Esophagus (tissue), 2 donors: ENCODE results near the gene SLC25A3. TPM values are rescaled to one million over a fixed set of nuclear protein-coding genes. Genes with fewer than 3 reads are reported as not detected.
"Not testable (repeated sequence)": the region's sequence is repeated elsewhere in the genome, so short reads cannot be mapped to it uniquely, and the experiment has no call there.

Source experiments
- H3K27ac ChIP-seq, 2 donors: one replicate each; pipeline ENCODE4 v1.5.1; 2013; ENCODE audit warnings: low read depth in 2 of 2, mild to moderate bottlenecking in 2 of 2, inconsistent platforms in 1 of 2, low read length in 1 of 2, moderate library complexity in 1 of 2
- H3K27me3 ChIP-seq, 2 donors: one replicate each; pipeline ENCODE4 v1.6.1; 2013; ENCODE audit warnings: low read length in 2 of 2, control low read depth in 1 of 2, mild to moderate bottlenecking in 1 of 2; ENCODE audit not compliant: insufficient read depth in 2 of 2, control insufficient read depth in 1 of 2
- H3K36me3 ChIP-seq, 2 donors: one replicate each; pipeline ENCODE4 v1.6.1; 2013; ENCODE audit warnings: low read length in 1 of 2; ENCODE audit not compliant: control insufficient read depth in 2 of 2, insufficient read depth in 2 of 2
- H3K4me1 ChIP-seq, 2 donors: one replicate each; pipeline ENCODE4 v1.6.1; 2013; ENCODE audit warnings: low read length in 1 of 2; ENCODE audit not compliant: control insufficient read depth in 2 of 2, insufficient read depth in 2 of 2
- H3K4me3 ChIP-seq, 2 donors: one replicate each; pipeline ENCODE4 v1.5.1; 2013; ENCODE audit warnings: low read length in 2 of 2, mild to moderate bottlenecking in 2 of 2, low read depth in 1 of 2, moderate library complexity in 1 of 2
- H3K9me3 ChIP-seq, 2 donors: one replicate each; pipeline ENCODE4 v1.6.1; 2013; ENCODE audit warnings: mild to moderate bottlenecking in 2 of 2, low read depth in 1 of 2, low read length in 1 of 2, moderate library complexity in 1 of 2; ENCODE audit not compliant: control insufficient read depth in 2 of 2, insufficient read depth in 1 of 2
- WGBS, 2 donors: extraction: QIAGEN DNeasy Blood & Tissue Kit; methylation state at CpG; one replicate each; pipeline ENCODE4 v1.1.7; 2013; 5-methylcytosine and 5-hydroxymethylcytosine counted together
- polyA plus RNA-seq, 2 donors: library from polyadenylated mRNA; stranded (reverse); fragments of 200-250 nt; gene quantifications; one replicate each; pipeline ENCODE4 v1.2.3, GENCODE V29; 2013
- donor health status: healthy with polysubstance abuse.
- donor health status: Bipolar disorder and iron deficiency.

The SLC25A3 gene
- polyA plus RNA-seq, 2 donors = 283 to 448 TPM

GRCh38 chr12:98618952-98619351 is 25.5 kb downstream of the SLC25A3 start:
- WGBS, 2 donors = 71 to 74% methylated on average over 4 of the region's 4 CpGs
- Histone ChIP-seq H3K9me3 (no peaks in the 10 kb centered on the region), H3K27me3 (no peaks in the 10 kb centered on the region), H3K36me3 (no peaks in the 10 kb centered on the region), H3K27ac (no peak overlapping the region), H3K4me3 (no peak overlapping the region), H3K4me1 (no peaks in the 10 kb centered on the region)

GRCh38 chr12:98635657-98636323 is 42.3 kb downstream of the SLC25A3 start:
- H3K27ac ChIP-seq = no peak overlapping the region
- peaks cover 0 to 3% of the 10 kb centered on the region in 2 donors for H3K36me3 ChIP-seq
- no peaks in the 10 kb centered on the region for H3K9me3 ChIP-seq
- H3K27me3 ChIP-seq = no peaks in the 10 kb centered on the region
- WGBS, 2 donors = 58 to 67% methylated on average over 4 of the region's 4 CpGs
- no peaks in the 10 kb centered on the region for H3K4me1 ChIP-seq
- H3K4me3 ChIP-seq = no peak overlapping the region

- no peak overlapping the region for H3K4me3 ChIP-seq
- 75 to 85% methylated on average over 2 of the region's 2 CpGs for WGBS, 2 donors
- H3K36me3 ChIP-seq = peaks cover 0 to 3% of the 10 kb centered on the region in 2 donors
- H3K27ac ChIP-seq = no peak overlapping the region
- H3K4me1 ChIP-seq = no peaks in the 10 kb centered on the region
- no peaks in the 10 kb centered on the region for H3K9me3 ChIP-seq
- no peaks in the 10 kb centered on the region for H3K27me3 ChIP-seq
These were observed 43.6 kb downstream of the SLC25A3 start for GRCh38 chr12:98637068-98637467.

- Histone ChIP-seq H3K9me3 (no peaks in the 10 kb centered on the region), H3K4me1 (no peaks in the 10 kb centered on the region), H3K27ac (no peak overlapping the region), H3K27me3 (no peaks in the 10 kb centered on the region), H3K4me3 (no peak overlapping the region), H3K36me3 (peaks cover 0 to 2% of the 10 kb centered on the region in 2 donors)
- WGBS, 2 donors = 77% methylated on average over 2 of the region's 2 CpGs
These were observed 44.5 kb downstream of the SLC25A3 start for GRCh38 chr12:98638009-98638408.

- no peak overlapping the region for H3K4me3 ChIP-seq
These were observed 46.0 kb downstream of the SLC25A3 start for GRCh38 chr12:98639491-98639890.

GRCh38 chr12:98642801-98643200 is 49.3 kb downstream of the SLC25A3 start:
- not testable (repeated sequence) for H3K4me3 ChIP-seq, H3K27me3 ChIP-seq, H3K27ac ChIP-seq, H3K4me1 ChIP-seq, H3K9me3 ChIP-seq, H3K36me3 ChIP-seq
- 95 to 97% methylated on average over 5 of the region's 5 CpGs for WGBS, 2 donors

More at GRCh38 chr12:98639491-98639890, 46.0 kb downstream of the SLC25A3 start:
- Histone ChIP-seq H3K4me1 (no peaks in the 10 kb centered on the region), H3K27ac (no peak overlapping the region), H3K27me3 (no peaks in the 10 kb centered on the region), H3K36me3 (no peaks in the 10 kb centered on the region), H3K9me3 (no peaks in the 10 kb centered on the region)
- 82 to 83% methylated on average over 3 of the region's 3 CpGs for WGBS, 2 donors

GRCh38 chr12:98644433-98644711 is 50.9 kb downstream of the SLC25A3 start:
- peak overlapping the region; percentile 78 to 79 for H3K4me3 ChIP-seq
- 1% methylated on average over 19 to 20 of the region's 20 CpGs for WGBS, 2 donors
- H3K36me3 ChIP-seq = no peaks in the 10 kb centered on the region
- H3K4me1 ChIP-seq = no peaks in the 10 kb centered on the region
- no peaks in the 10 kb centered on the region for H3K27me3 ChIP-seq
- no peaks in the 10 kb centered on the region for H3K9me3 ChIP-seq
- H3K27ac ChIP-seq = peak overlapping the region; percentile 82

GRCh38 chr12:98644712-98645571 is 51.5 kb downstream of the SLC25A3 start, which contains the start of the genes APAF1 and IKBIP:
APAF1 (plus strand) TSS chr12:98645290; CDS start chr12:98648360, 3,070 bp downstream.
IKBIP (minus strand) TSS chr12:98644788; CDS start chr12:98644701, 87 bp downstream.
- Histone ChIP-seq H3K27me3 (no peaks in the 10 kb centered on the region), H3K27ac (peak within 1 kb of the TSS; percentile 82), H3K4me1 (no peaks in the 10 kb centered on the region), H3K36me3 (no peaks in the 10 kb centered on the region), H3K4me3 (peak within 1 kb of the TSS; percentile 78 to 79), H3K9me3 (no peaks in the 10 kb centered on the region)
- 0% methylated on average over 81 to 91 of the region's 91 CpGs for WGBS, 2 donors

- no peaks in the 10 kb centered on the region for H3K36me3 ChIP-seq
- H3K4me3 ChIP-seq = peak overlapping the region; percentile 78 to 79
- no peaks in the 10 kb centered on the region for H3K9me3 ChIP-seq
- WGBS, 2 donors = 0% methylated on average over 16 to 24 of the region's 24 CpGs
- no peaks in the 10 kb centered on the region for H3K27me3 ChIP-seq
- H3K27ac ChIP-seq = peak overlapping the region; percentile 82
- H3K4me1 ChIP-seq = no peaks in the 10 kb centered on the region
These were observed 52.1 kb downstream of the SLC25A3 start for GRCh38 chr12:98645572-98646067.
